Cardiac fibroblast (primary cell): ENCODE data around the gene RTL5.

Experiments
- DNase-seq, 2 donors: peaks; one replicate each; pipeline versions ENCODE4 v3.0.0 to v3.0.0-alpha.2; 2010; ENCODE audit warnings: low read depth in 2 of 2
- H3K4me3 ChIP-seq, 2 donors: replicated peaks in 1 of 2; 1 replicate in 1 of 2; 2 replicates in 1 of 2; pipeline ENCODE4 v1.5.1; 2011; ENCODE audit warnings: low read depth in 2 of 2, low read length in 2 of 2, mild to moderate bottlenecking in 2 of 2, moderate library complexity in 1 of 2
- CTCF ChIP-seq: IDR thresholded peaks from one replicate; pipeline ENCODE4 v1.5.1; 2011; ENCODE audit warnings: low read depth, mild to moderate bottlenecking, low read length, inconsistent platforms

Gene RTL5

GRCh38 chrX:72158773-72159172 lies 27.1 kb upstream of the RTL5 start:
- no peak overlapping the region for H3K4me3 ChIP-seq
- TF ChIP-seq CTCF, result no peak
- DNase-seq, result no peak

- DNase-seq, result no peak
- no peak overlapping the region for H3K4me3 ChIP-seq
- no peak for TF ChIP-seq CTCF
These were observed 14.8 kb upstream of the RTL5 start for GRCh38 chrX:72146527-72146926.

GRCh38 chrX:72145181-72145580 lies 13.5 kb upstream of the RTL5 start:
- no peak for DNase-seq
- H3K4me3 ChIP-seq, result no peak overlapping the region
- no peak for TF ChIP-seq CTCF

- H3K4me3 ChIP-seq, result no peak overlapping the region
- no peak for TF ChIP-seq CTCF
- DNase-seq, result no peak
These were observed 11.8 kb upstream of the RTL5 start for GRCh38 chrX:72143609-72143907.

GRCh38 chrX:72142794-72143608 lies 11.3 kb upstream of the RTL5 start:
- no peak for DNase-seq
- H3K4me3 ChIP-seq, result no peak overlapping the region
- no peak for TF ChIP-seq CTCF

GRCh38 chrX:72142094-72142793 lies 10.5 kb upstream of the RTL5 start:
- H3K4me3 ChIP-seq, result no peak overlapping the region
- TF ChIP-seq CTCF, result no peak
- DNase-seq, result no peak
